Peyer's patch (tissue), 4 donors: Measurements from ENCODE around the gene FASTK.

Experiments
- POLR2A ChIP-seq, 2 donors: fragments of 450-650 bp; IDR thresholded peaks; one replicate each; pipeline ENCODE4 v1.5.1; 2017; ENCODE audit warnings: antibody characterized with exemption in 2 of 2, mild to moderate bottlenecking in 2 of 2, moderate library complexity in 2 of 2
- TF ChIP-seq, protein P1 (sequence below), 6 experiments: fragments of 450-650 bp in 4 of 6; fragments of 200-600 bp in 2 of 6; sonication (generic) in 1 of 6; IDR thresholded peaks; one replicate each; pipeline ENCODE4 v1.5.1; 2017 to 2019; ENCODE audit warnings: antibody characterized with exemption in 6 of 6, mild to moderate bottlenecking in 3 of 6, moderate library complexity in 1 of 6

DNA sequence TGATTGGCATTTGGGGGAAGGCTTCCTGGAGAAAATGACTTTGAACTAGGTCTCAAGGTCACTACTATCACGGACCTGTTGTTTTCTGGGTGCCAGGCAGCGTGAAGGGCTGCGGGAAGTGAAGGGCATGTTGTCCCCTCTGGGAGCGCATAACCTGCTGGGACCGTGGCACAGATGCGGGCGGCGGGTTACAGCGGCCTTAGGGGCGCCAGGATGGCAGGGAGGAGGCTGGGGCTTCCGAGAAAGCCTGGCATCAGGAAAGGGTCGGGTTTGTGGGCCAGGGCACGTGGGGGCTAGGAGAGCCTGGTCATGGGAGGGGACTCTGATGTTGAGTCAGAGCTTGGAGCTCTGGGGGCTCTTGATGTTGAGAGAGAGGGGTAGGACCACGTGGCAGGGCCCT lies 15.1 kb downstream of the FASTK start:
- TF ChIP-seq, protein P1, sequence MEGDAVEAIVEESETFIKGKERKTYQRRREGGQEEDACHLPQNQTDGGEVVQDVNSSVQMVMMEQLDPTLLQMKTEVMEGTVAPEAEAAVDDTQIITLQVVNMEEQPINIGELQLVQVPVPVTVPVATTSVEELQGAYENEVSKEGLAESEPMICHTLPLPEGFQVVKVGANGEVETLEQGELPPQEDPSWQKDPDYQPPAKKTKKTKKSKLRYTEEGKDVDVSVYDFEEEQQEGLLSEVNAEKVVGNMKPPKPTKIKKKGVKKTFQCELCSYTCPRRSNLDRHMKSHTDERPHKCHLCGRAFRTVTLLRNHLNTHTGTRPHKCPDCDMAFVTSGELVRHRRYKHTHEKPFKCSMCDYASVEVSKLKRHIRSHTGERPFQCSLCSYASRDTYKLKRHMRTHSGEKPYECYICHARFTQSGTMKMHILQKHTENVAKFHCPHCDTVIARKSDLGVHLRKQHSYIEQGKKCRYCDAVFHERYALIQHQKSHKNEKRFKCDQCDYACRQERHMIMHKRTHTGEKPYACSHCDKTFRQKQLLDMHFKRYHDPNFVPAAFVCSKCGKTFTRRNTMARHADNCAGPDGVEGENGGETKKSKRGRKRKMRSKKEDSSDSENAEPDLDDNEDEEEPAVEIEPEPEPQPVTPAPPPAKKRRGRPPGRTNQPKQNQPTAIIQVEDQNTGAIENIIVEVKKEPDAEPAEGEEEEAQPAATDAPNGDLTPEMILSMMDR (IDR thresholded peaks at IDR 0.05): no peak
- no peak for TF ChIP-seq POLR2A (IDR thresholded peaks at IDR 0.05)
